T47D (cell line): Measurements from ENCODE around the gene CYB5B.

ENCODE experiments used
- DNase-seq, 2 experiments: peaks; one replicate each; pipeline versions ENCODE4 v3.0.0 to v3.0.0-alpha.2; 2011 to 2012; ENCODE audit warnings: low read depth in 1 of 2, low spot score in 1 of 2
- JUND ChIP-seq: IDR thresholded peaks from 2 replicates; pipeline ENCODE4 v1.6.1; 2012; ENCODE audit warnings: low read depth
- in situ Hi-C: cut with HindIII; loops from 2 replicates; pipeline ENCODE4 v1.10.0; 2016; ENCODE audit warnings: low sequenced_read_pairs, low pct_unique_long_range_greater_than_20kb

The CYB5B gene

GRCh38 chr16:69397821-69398521 is 26.4 kb upstream of the CYB5B start:
- TF ChIP-seq JUND, result no peak
- peak in 1 of 2 experiments; percentile 60 for DNase-seq
- in situ Hi-C loops, result no loop called here

- in situ Hi-C loops, result no loop called here
- no peak for TF ChIP-seq JUND
- no peak for DNase-seq
Measured at GRCh38 chr16:69399361-69399760, 25.1 kb upstream of the CYB5B start.

GRCh38 chr16:69402439-69402838 is 22.0 kb upstream of the CYB5B start:
- in situ Hi-C loops, result no loop called here
- no peak for TF ChIP-seq JUND
- DNase-seq, result no peak

DNA sequence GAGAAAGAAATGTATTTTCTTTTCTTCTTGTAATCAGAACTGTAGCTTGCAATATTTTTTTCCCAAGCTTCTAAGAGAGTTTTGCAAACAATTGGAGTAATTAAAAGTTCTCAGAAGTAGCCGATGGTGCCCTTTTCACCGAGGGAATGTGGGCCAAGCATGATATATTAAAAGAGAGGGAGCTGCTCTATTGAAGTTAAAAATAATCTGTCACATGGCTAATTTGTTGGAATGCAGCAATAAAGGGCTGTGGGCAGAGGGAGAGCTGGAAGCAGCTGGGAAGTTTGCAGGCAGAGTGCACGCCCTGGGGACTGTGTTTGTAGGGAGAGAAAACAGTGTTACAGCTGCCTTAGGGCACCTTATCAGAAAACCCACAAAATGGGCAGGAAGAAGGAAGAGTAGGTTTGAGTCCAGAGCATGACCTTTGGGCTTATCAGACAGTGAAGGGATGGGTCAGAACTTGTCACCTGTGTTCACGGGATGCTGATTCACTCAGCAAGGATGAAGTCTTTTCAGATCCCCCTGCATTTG is 20.1 kb upstream of the CYB5B start:
- TF ChIP-seq JUND, result no peak
- in situ Hi-C loops, result no loop called here
- no peak for DNase-seq

- in situ Hi-C loops, result no loop called here
- no peak for DNase-seq
- TF ChIP-seq JUND, result no peak
Measured at GRCh38 chr16:69405326-69405725, 19.1 kb upstream of the CYB5B start.

- peak in 1 of 2 experiments; percentile 56 for DNase-seq
- no peak for TF ChIP-seq JUND
- in situ Hi-C loops, result no loop called here
Measured at GRCh38 chr16:69405757-69406156, 18.7 kb upstream of the CYB5B start.

- in situ Hi-C loops, result no loop called here
- DNase-seq, result peak in 1 of 2 experiments; percentile 63
- no peak for TF ChIP-seq JUND
Measured at GRCh38 chr16:69406780-69407331, 17.6 kb upstream of the CYB5B start.

DNA sequence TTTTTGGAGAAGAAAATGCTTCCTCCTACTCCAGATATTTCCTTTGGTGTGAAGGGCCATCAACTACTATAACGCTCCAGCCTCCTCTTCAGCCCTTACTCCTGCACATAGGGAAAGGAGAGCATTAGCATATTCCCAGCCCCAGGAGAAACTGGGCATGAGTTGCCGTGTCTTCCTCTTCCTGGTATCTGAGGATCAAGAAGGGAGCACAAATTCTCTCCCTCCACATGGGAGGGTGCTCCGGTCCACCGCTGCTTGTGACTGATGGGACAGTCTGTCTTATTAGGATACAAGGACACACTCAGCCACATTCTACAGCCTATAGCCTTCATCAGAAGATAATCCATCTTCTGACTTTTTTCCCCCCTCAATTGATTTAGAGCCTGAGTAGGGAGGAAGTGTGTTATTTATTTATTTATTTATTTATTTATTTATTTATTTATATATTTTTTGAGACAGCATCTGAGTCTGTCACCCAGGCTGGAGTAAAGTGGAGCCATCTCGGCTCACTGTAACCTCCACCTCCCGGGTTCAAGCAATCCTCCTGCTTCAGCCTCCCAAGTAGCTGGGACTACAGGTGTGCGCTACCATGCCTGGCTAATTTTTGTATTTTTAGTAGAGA is 16.6 kb upstream of the CYB5B start:
- TF ChIP-seq JUND, result no peak
- no peak for DNase-seq
- in situ Hi-C loops, result no loop called here

GRCh38 chr16:69408475-69408874 is 15.9 kb upstream of the CYB5B start:
- in situ Hi-C loops, result no loop called here
- no peak for TF ChIP-seq JUND
- DNase-seq, result no peak

- no peak for TF ChIP-seq JUND
- DNase-seq, result no peak
- in situ Hi-C loops, result no loop called here
Measured at GRCh38 chr16:69410219-69410990, 14.0 kb upstream of the CYB5B start.

DNA sequence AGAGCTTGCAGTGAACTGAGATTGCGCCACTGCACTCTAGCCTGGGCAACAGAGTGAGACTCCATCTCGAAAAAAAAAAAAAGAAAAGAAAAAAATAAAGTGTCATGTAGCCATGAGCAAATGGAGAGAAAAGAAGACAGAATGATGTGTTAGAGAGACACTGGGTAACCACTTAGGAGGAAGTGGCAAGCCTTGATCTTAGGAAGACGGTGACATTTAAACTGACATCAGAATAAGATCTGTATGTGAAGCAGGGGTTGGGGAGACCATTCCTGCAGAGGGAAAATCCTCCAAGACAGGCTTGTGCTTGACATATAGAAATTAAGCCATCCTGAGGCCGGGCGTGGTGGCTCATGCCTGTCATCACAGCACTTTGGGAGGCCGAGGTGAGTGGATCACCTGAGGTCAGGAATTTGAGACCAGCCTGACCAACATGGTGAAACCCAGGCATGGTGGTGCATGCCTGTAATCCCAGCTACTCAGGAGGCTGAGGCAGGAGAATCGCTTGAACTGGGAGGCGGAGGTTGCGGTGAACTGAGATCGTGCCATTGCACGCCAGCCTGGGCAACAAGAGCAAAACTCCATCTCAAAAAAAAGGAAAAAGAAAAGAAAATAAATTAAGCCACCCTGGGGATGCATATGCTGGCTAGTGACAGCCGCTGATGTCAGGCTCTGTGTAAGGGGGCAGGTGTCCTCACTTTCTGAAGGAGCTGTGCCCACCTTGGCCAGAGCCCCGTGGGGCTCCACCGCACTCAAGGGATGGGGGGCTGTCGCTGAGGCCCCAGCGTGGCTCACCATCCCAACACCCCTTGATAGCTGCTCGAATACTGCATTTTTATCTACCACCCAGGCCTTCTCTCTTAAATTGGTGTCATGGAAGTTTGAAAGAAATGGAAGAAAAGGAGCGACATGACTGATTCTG is 13.1 kb upstream of the CYB5B start:
- DNase-seq, result no peak
- no peak for TF ChIP-seq JUND
- in situ Hi-C loops, result no loop called here

GRCh38 chr16:69412287-69412686 is 12.1 kb upstream of the CYB5B start:
- TF ChIP-seq JUND, result no peak
- in situ Hi-C loops, result no loop called here
- no peak for DNase-seq
